ENCODE measurements around the gene PCBP4. TPM values are rescaled to one million over a fixed set of nuclear protein-coding genes. Genes with fewer than 3 reads are reported as not detected.

Gene PCBP4
- total RNA-seq, 1 donor from 2014 or later, result 47.5 TPM

DNA sequence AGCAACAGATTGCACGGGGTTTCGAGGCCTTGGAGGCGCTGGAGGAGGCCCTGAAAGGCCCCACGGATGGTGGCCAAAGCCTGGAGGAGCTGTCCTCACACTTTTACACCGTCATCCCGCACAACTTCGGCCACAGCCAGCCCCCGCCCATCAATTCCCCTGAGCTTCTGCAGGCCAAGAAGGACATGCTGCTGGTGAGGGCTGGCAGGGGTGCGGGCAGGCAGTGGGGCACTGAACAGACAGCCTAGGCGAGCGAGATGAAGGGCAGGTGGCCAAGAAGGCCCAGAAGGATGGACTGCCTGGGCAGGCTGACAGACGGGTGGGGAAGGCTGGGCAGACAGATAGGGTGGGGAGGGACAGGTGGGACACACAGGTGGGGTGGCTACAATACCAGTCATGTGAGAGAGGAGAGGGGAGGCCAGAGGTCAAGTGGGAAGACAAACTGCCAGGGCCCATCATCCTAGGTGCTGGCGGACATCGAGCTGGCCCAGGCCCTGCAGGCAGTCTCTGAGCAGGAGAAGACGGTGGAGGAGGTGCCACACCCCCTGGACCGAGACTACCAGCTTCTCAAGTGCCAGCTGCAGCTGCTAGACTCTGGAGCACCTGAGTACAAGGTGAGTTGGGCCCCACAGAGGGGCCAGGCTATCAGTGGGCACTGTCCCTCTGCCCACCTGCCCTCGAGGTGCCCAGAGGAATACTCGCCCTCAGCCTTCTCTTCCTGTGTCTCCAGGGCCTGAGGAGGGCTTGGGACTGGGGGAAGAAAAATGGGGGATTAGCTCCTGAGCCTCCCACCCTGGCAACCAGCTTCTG, 22.0 kb downstream of the PCBP4 start:
- Mint-ChIP-seq H3K36me3 (ENCODE audit: unreplicated experiment) (no peaks in the 10 kb centered on the region), H3K27me3 (ENCODE audit: unreplicated experiment) (no peaks in the 10 kb centered on the region), H3K4me1 (ENCODE audit: unreplicated experiment) (peaks cover 24% of the 10 kb centered on the region), H3K27ac (ENCODE audit: unreplicated experiment) (no peak overlapping the region), H3K4me3 (ENCODE audit: unreplicated experiment) (no peak overlapping the region), H3K9me3 (ENCODE audit: unreplicated experiment) (no peaks in the 10 kb centered on the region)
- no peak for TF ChIP-seq CTCF (IDR thresholded peaks at IDR 0.05)
- no peak for DNase-seq (ENCODE audit: extremely low spot score, unreplicated experiment)

- TF ChIP-seq CTCF (IDR thresholded peaks at IDR 0.05), result no peak
- no peak overlapping the region for H3K4me3 Mint-ChIP-seq (ENCODE audit: unreplicated experiment)
These were observed 22.7 kb downstream of the PCBP4 start for GRCh38 chr3:51944451-51945021.

GRCh38 chr3:51943451-51944391, 23.5 kb downstream of the PCBP4 start:
- no peak overlapping the region for H3K4me3 Mint-ChIP-seq (ENCODE audit: unreplicated experiment)

More at GRCh38 chr3:51944451-51945021, 22.7 kb downstream of the PCBP4 start:
- H3K9me3 Mint-ChIP-seq (ENCODE audit: unreplicated experiment), result no peaks in the 10 kb centered on the region
- H3K36me3 Mint-ChIP-seq (ENCODE audit: unreplicated experiment), result no peaks in the 10 kb centered on the region
- peaks cover 26% of the 10 kb centered on the region for H3K4me1 Mint-ChIP-seq (ENCODE audit: unreplicated experiment)
- H3K27me3 Mint-ChIP-seq (ENCODE audit: unreplicated experiment), result no peaks in the 10 kb centered on the region
- DNase-seq (ENCODE audit: extremely low spot score, unreplicated experiment), result no peak
- H3K27ac Mint-ChIP-seq (ENCODE audit: unreplicated experiment), result no peak overlapping the region

GRCh38 chr3:51942603-51943450, 24.4 kb downstream of the PCBP4 start:
- DNase-seq (ENCODE audit: extremely low spot score, unreplicated experiment), result peak; percentile 83
- H3K9me3 Mint-ChIP-seq (ENCODE audit: unreplicated experiment), result no peaks in the 10 kb centered on the region
- H3K27me3 Mint-ChIP-seq (ENCODE audit: unreplicated experiment), result no peaks in the 10 kb centered on the region
- no peak for TF ChIP-seq CTCF (IDR thresholded peaks at IDR 0.05)
- peak overlapping the region; percentile 89 for H3K27ac Mint-ChIP-seq (ENCODE audit: unreplicated experiment)
- H3K36me3 Mint-ChIP-seq (ENCODE audit: unreplicated experiment), result peaks cover 4% of the 10 kb centered on the region
- peak overlapping the region; percentile 74 for H3K4me3 Mint-ChIP-seq (ENCODE audit: unreplicated experiment)
- peaks cover 26% of the 10 kb centered on the region for H3K4me1 Mint-ChIP-seq (ENCODE audit: unreplicated experiment)

More at GRCh38 chr3:51943451-51944391, 23.5 kb downstream of the PCBP4 start:
- no peaks in the 10 kb centered on the region for H3K9me3 Mint-ChIP-seq (ENCODE audit: unreplicated experiment)
- peaks cover 26% of the 10 kb centered on the region for H3K4me1 Mint-ChIP-seq (ENCODE audit: unreplicated experiment)
- DNase-seq (ENCODE audit: extremely low spot score, unreplicated experiment), result no peak
- no peak overlapping the region for H3K27ac Mint-ChIP-seq (ENCODE audit: unreplicated experiment)
- H3K27me3 Mint-ChIP-seq (ENCODE audit: unreplicated experiment), result no peaks in the 10 kb centered on the region
- no peaks in the 10 kb centered on the region for H3K36me3 Mint-ChIP-seq (ENCODE audit: unreplicated experiment)
- TF ChIP-seq CTCF (IDR thresholded peaks at IDR 0.05), result no peak
